Gastrocnemius medialis (tissue), 4 donors: ENCODE data around the gene TMED8.

Experiments used
- CTCF ChIP-seq, 5 experiments: fragments of 450-650 bp in 3 of 5; fragments of 200-600 bp in 2 of 5; sonication (generic) in 2 of 5; IDR thresholded peaks in 4 of 5; conservative IDR thresholded peaks in 1 of 5; 1 replicate in 4 of 5; 2 replicates in 1 of 5; pipeline ENCODE4 v1.5.1; 2016 to 2019; ENCODE audit warnings: antibody characterized with exemption in 5 of 5, mild to moderate bottlenecking in 3 of 5, moderate library complexity in 3 of 5
- POLR2A ChIP-seq, 2 donors: fragments of 450-650 bp; IDR thresholded peaks; one replicate each; pipeline ENCODE4 v1.6.1; 2017; ENCODE audit warnings: antibody characterized with exemption in 2 of 2, mild to moderate bottlenecking in 2 of 2, moderate library complexity in 2 of 2

GRCh38 chr14:77346495-77346894, 30.4 kb downstream of the TMED8 start:
- TF ChIP-seq CTCF (IDR thresholded peaks at IDR 0.05 in 4 of 5, conservative IDR thresholded peaks at IDR 0.05 in 1 of 5) (no peak), POLR2A (IDR thresholded peaks at IDR 0.05) (no peak)
